Fibroblast of lung (primary cell): Measurements from ENCODE around the gene ATP6V0E1. TPM values are rescaled to one million over a fixed set of nuclear protein-coding genes. Genes with fewer than 3 reads are reported as not detected.

Experiments
- DNase-seq, 2 donors: peaks; one replicate each; pipeline versions ENCODE4 v3.0.0 to v3.0.0-alpha.2; 2010; ENCODE audit warnings: low read depth in 2 of 2
- H2AFZ ChIP-seq: 2 replicates; pipeline ENCODE4 v1.5.1; 2012; ENCODE audit warnings: low read length, control low read depth, inconsistent platforms
- H3K27ac ChIP-seq: 2 replicates; pipeline ENCODE4 v1.5.1; 2011; ENCODE audit warnings: low read length, control low read depth; ENCODE audit not compliant: insufficient read depth
- H3K27me3 ChIP-seq: 2 replicates; pipeline ENCODE4 v1.5.1; 2011; ENCODE audit warnings: mild to moderate bottlenecking, low read length; ENCODE audit not compliant: control insufficient read depth, insufficient read depth
- H3K36me3 ChIP-seq: 2 replicates; pipeline ENCODE4 v1.5.1; 2011; ENCODE audit warnings: low read length; ENCODE audit not compliant: control insufficient read depth, insufficient read depth
- H3K4me1 ChIP-seq: 2 replicates; pipeline ENCODE4 v1.5.1; 2011; ENCODE audit warnings: low read length; ENCODE audit not compliant: control insufficient read depth, insufficient read depth; ENCODE audit errors: extremely low read depth
- H3K4me2 ChIP-seq: 2 replicates; pipeline ENCODE4 v1.5.1; 2011; ENCODE audit warnings: low read length, control low read depth; ENCODE audit not compliant: insufficient read depth; ENCODE audit errors: extremely low read depth
- H3K4me3 ChIP-seq, 4 experiments: fragments of 200-600 bp in 1 of 4; sonication (generic) in 1 of 4; replicated peaks in 1 of 4; 2 replicates each; pipeline ENCODE4 v1.5.1; 2011 to 2016; ENCODE audit warnings: low read length in 4 of 4, low read depth in 3 of 4, mild to moderate bottlenecking in 3 of 4, control low read depth in 2 of 4, inconsistent platforms in 1 of 4, mixed read lengths in 1 of 4; ENCODE audit not compliant: insufficient read depth in 1 of 4; ENCODE audit errors: control extremely low read depth in 1 of 4
- H3K79me2 ChIP-seq: 2 replicates; pipeline ENCODE4 v1.5.1; 2012; ENCODE audit warnings: mild to moderate bottlenecking, low read length, inconsistent platforms; ENCODE audit not compliant: control insufficient read depth, insufficient read depth
- H3K9ac ChIP-seq: 2 replicates; pipeline ENCODE4 v1.5.1; 2011; ENCODE audit warnings: mild to moderate bottlenecking, low read length, control low read depth; ENCODE audit not compliant: insufficient read depth
- H3K9me3 ChIP-seq: 2 replicates; pipeline ENCODE4 v1.5.1; 2012; ENCODE audit warnings: low read depth, low read length; ENCODE audit not compliant: control insufficient read depth, insufficient read depth
- H4K20me1 ChIP-seq: 2 replicates; pipeline ENCODE4 v1.5.1; 2011; ENCODE audit warnings: low read length; ENCODE audit not compliant: control insufficient read depth, insufficient read depth; ENCODE audit errors: extremely low read depth
- CTCF ChIP-seq, 2 donors: IDR thresholded peaks in 1 of 2; conservative IDR thresholded peaks in 1 of 2; 1 replicate in 1 of 2; 2 replicates in 1 of 2; pipeline ENCODE4 v1.5.1; 2011 to 2012; ENCODE audit warnings: low read length in 2 of 2, control low read depth in 1 of 2, inconsistent platforms in 1 of 2, low read depth in 1 of 2, mild to moderate bottlenecking in 1 of 2
- EZH2 ChIP-seq: IDR thresholded peaks from 2 replicates; pipeline ENCODE4 v1.5.1; 2012; ENCODE audit warnings: low read length, control low read depth, mild to moderate bottlenecking; ENCODE audit errors: missing control alignments
- polyA plus RNA-seq, 2 donors: library from polyadenylated mRNA; depleted of rRNA in 1 of 2; stranded (reverse) in 1 of 2; unstranded in 1 of 2; fragments of >200 nt; gene quantifications; 2 replicates each; pipeline ENCODE4 v1.2.1, GENCODE V29; 2011 to 2012; ENCODE audit warnings: missing spikeins in 1 of 2
- total RNA-seq: library from RNA; depleted of rRNA; stranded (reverse); fragments of >200 nt; gene quantifications from 2 replicates; pipeline ENCODE4 v1.2.1, GENCODE V29; 2014

The ATP6V0E1 gene
- total and polyA plus RNA-seq, 2 donors (not counting 1 experiment from before 2014, with no cell fraction given): 377 to 635 TPM

DNA sequence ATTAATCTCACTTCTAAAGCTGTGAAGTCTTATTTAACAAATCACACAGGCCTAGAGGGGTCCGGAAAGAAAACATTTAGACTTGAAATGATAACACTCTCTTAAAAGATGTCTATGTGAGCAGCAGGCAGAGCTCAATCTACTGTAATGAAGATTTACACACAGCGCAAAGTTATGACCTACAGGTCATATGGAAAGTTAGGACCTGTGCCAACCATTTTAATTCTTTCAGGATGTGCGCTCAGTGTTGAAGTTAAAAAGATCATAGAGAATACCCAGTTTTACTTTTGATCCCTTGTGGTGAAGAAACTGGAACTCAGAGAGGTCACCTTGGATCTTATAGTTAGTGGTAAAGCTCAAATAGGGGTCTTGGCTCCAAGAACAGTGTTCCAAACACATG is 69.5 kb downstream of the ATP6V0E1 start:
- peaks cover 14% of the 10 kb centered on the region for H3K4me1 ChIP-seq
- H4K20me1 ChIP-seq: no peaks in the 10 kb centered on the region
- no peak overlapping the region for H2AFZ ChIP-seq
- TF ChIP-seq CTCF (conservative IDR thresholded peaks at IDR 0.05 in 1 of 2, IDR thresholded peaks at IDR 0.05 in 1 of 2; ENCODE audit: low read depth in 1 of 2, low read length in 2 of 2): no peak
- no peak for TF ChIP-seq EZH2
- no peaks in the 10 kb centered on the region for H3K27me3 ChIP-seq
- no peaks in the 10 kb centered on the region for H3K36me3 ChIP-seq
- no peak overlapping the region for H3K27ac ChIP-seq
- peaks cover under 1% of the 10 kb centered on the region for H3K79me2 ChIP-seq
- no peak overlapping the region for H3K4me3 ChIP-seq
- no peak overlapping the region for H3K9ac ChIP-seq
- no peak overlapping the region for H3K4me2 ChIP-seq
- no peak for DNase-seq
- no peaks in the 10 kb centered on the region for H3K9me3 ChIP-seq

GRCh38 chr5:173055042-173055721 is 71.6 kb downstream of the ATP6V0E1 start:
- H3K27me3 ChIP-seq: no peaks in the 10 kb centered on the region
- H3K27ac ChIP-seq: peak overlapping the region; percentile 46
- H3K4me3 ChIP-seq: peak overlapping the region; percentile 39 to 78 (median 58)
- no peaks in the 10 kb centered on the region for H3K9me3 ChIP-seq
- H3K79me2 ChIP-seq: peaks cover 10% of the 10 kb centered on the region
- H3K36me3 ChIP-seq: no peaks in the 10 kb centered on the region
- DNase-seq: no peak
- H3K4me1 ChIP-seq: peaks cover 13% of the 10 kb centered on the region
- H4K20me1 ChIP-seq: no peaks in the 10 kb centered on the region
- H2AFZ ChIP-seq: peak overlapping the region; percentile 93
- H3K4me2 ChIP-seq: peak overlapping the region; percentile 80
- no peak for TF ChIP-seq EZH2
- TF ChIP-seq CTCF (conservative IDR thresholded peaks at IDR 0.05 in 1 of 2, IDR thresholded peaks at IDR 0.05 in 1 of 2; ENCODE audit: low read depth in 1 of 2, low read length in 2 of 2): no peak
- H3K9ac ChIP-seq: no peak overlapping the region

- Histone ChIP-seq H3K4me2 (peak overlapping the region; percentile 80), H4K20me1 (no peaks in the 10 kb centered on the region), H3K79me2 (peaks cover 13% of the 10 kb centered on the region), H3K27me3 (no peaks in the 10 kb centered on the region), H3K36me3 (no peaks in the 10 kb centered on the region), H3K9me3 (no peaks in the 10 kb centered on the region), H3K4me1 (peaks cover 9% of the 10 kb centered on the region), H3K9ac (no peak overlapping the region), H2AFZ (peak overlapping the region; percentile 93), H3K27ac (peak overlapping the region; percentile 46), H3K4me3 (peak overlapping the region; percentile 39 to 78 (median 58))
- TF ChIP-seq EZH2 (no peak), CTCF (conservative IDR thresholded peaks at IDR 0.05 in 1 of 2, IDR thresholded peaks at IDR 0.05 in 1 of 2; ENCODE audit: low read depth in 1 of 2, low read length in 2 of 2) (no peak)
- DNase-seq: no peak
These were observed 72.1 kb downstream of the ATP6V0E1 start for GRCh38 chr5:173055722-173055982.
